Measurements from ENCODE around the gene ELAC1. TPM values are rescaled to one million over a fixed set of nuclear protein-coding genes. Genes with fewer than 3 reads are reported as not detected.
"Not testable (repeated sequence)": the region's sequence is repeated elsewhere in the genome, so short reads cannot be mapped to it uniquely, and the experiment has no call there.

The ELAC1 gene
- total RNA-seq, 4 donors from 2014 or later = 1.6 to 13.7 (median 4.0) TPM

DNA sequence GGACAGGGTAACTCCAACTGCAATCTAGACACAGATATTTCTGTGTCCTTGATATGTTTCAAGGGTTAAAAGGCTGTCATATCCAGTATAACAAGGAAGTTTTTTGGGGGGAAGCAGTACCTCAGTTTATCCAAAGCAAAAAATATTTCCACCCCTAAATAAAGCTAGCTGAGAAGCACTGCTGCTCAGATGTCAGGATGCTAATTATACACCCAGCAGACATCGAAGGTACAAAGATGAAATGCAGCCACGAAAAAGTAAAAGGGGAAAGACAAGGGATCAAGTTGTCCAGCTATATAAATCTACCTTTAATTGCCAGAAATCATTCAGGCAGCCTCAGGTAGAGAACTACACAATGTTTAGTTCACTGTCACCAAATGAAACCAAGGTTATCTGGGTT lies 26.2 kb downstream of the ELAC1 start:
- no peak overlapping the region for H3K4me3 ChIP-seq
- H3K9me3 ChIP-seq = no peaks in the 10 kb centered on the region
- intact Hi-C loops (cut with DNase I; ENCODE audit: low total_unique reads) = loop anchor here (1.0 to 10.0 kb wide), 2 partner anchors 36 to 59 kb away; partner anchors contain the start of gene SMAD4
- H3K27me3 ChIP-seq = no peaks in the 10 kb centered on the region
- H3K27ac ChIP-seq = peak overlapping the region; percentile 53 to 68 (median 64)
- no peak for DNase-seq
- H3K36me3 ChIP-seq = no peaks in the 10 kb centered on the region
- in situ Hi-C loops (cut with MboI; ENCODE audit: low sequenced_read_pairs in 4 of 4) = no loop called here
- H3K4me1 ChIP-seq = peaks cover 11 to 30% of the 10 kb centered on the region in 2 donors
- peak in 1 of 2 donors; percentile 52 for ATAC-seq
- TF ChIP-seq, protein P1, sequence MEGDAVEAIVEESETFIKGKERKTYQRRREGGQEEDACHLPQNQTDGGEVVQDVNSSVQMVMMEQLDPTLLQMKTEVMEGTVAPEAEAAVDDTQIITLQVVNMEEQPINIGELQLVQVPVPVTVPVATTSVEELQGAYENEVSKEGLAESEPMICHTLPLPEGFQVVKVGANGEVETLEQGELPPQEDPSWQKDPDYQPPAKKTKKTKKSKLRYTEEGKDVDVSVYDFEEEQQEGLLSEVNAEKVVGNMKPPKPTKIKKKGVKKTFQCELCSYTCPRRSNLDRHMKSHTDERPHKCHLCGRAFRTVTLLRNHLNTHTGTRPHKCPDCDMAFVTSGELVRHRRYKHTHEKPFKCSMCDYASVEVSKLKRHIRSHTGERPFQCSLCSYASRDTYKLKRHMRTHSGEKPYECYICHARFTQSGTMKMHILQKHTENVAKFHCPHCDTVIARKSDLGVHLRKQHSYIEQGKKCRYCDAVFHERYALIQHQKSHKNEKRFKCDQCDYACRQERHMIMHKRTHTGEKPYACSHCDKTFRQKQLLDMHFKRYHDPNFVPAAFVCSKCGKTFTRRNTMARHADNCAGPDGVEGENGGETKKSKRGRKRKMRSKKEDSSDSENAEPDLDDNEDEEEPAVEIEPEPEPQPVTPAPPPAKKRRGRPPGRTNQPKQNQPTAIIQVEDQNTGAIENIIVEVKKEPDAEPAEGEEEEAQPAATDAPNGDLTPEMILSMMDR (IDR thresholded peaks at IDR 0.05 in 4 of 5, conservative IDR thresholded peaks at IDR 0.05 in 1 of 5) = no peak

- H3K4me1 ChIP-seq; H3K36me3 ChIP-seq; H3K27me3 ChIP-seq; intact Hi-C loops (cut with DNase I; ENCODE audit: low total_unique reads); H3K27ac ChIP-seq; H3K9me3 ChIP-seq; DNase-seq; ATAC-seq; H3K4me3 ChIP-seq; in situ Hi-C loops (cut with MboI; ENCODE audit: low sequenced_read_pairs in 4 of 4): not testable (repeated sequence)
Measured at GRCh38 chr18:51003174-51003573, 35.3 kb downstream of the ELAC1 start.

DNA sequence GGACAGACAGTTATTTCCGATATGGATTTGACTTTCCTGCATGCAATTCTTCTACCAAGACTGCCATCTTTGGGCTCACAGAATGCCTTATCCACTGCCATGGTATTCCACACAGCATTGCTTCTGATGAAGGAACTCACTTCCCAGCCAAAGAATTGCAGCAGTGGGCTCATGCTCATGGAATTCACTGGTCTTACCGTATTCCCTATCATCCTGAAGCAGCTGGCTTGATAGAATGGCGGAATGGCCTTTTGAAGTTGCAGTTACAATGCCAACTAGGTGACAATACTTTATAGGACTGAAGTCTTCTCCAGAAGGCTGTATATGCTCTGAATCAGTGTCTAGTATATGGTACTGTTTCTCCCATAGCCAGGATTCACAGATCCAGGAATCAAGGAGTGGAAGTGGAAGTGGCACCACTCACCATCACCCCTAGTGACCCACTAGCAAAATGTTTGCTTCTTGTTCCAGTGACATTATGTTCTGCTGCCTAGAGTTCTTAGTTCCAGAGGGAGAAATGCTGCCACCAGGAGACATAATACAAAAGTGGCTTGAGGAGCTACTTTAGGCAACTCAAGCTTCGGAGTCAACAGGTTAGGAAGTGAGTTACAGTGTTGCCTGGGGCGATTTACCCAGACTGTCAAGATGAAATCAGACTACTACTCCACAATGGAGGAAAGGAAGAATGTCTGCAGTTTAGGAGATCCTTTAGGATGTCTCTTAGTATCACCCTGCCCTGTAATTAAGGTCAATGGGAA lies 38.4 kb downstream of the ELAC1 start:
- Histone ChIP-seq H3K4me1 (peaks cover 0 to 3% of the 10 kb centered on the region in 2 donors), H3K27ac (peak overlapping the region in 3 of 4 donors; percentile 27 to 50 (median 47)), H3K36me3 (no peaks in the 10 kb centered on the region), H3K9me3 (no peaks in the 10 kb centered on the region), H3K27me3 (no peaks in the 10 kb centered on the region), H3K4me3 (no peak overlapping the region)
- TF ChIP-seq, protein P1 (IDR thresholded peaks at IDR 0.05 in 4 of 5, conservative IDR thresholded peaks at IDR 0.05 in 1 of 5) = peak in 3 of 5 experiments; percentile 10 to 21 (median 17)
- no peak for TF ChIP-seq POLR2A (IDR thresholded peaks at IDR 0.05)
- ATAC-seq (peak; percentile 79 to 86), DNase-seq (no peak)
- in situ Hi-C loops (cut with MboI; ENCODE audit: low sequenced_read_pairs in 4 of 4) = no loop called here
- intact Hi-C loops (cut with DNase I; ENCODE audit: low total_unique reads) = loop anchor here (1.0 kb wide), 1 partner anchor 187 kb away; no protein-coding TSS in a partner anchor

DNA sequence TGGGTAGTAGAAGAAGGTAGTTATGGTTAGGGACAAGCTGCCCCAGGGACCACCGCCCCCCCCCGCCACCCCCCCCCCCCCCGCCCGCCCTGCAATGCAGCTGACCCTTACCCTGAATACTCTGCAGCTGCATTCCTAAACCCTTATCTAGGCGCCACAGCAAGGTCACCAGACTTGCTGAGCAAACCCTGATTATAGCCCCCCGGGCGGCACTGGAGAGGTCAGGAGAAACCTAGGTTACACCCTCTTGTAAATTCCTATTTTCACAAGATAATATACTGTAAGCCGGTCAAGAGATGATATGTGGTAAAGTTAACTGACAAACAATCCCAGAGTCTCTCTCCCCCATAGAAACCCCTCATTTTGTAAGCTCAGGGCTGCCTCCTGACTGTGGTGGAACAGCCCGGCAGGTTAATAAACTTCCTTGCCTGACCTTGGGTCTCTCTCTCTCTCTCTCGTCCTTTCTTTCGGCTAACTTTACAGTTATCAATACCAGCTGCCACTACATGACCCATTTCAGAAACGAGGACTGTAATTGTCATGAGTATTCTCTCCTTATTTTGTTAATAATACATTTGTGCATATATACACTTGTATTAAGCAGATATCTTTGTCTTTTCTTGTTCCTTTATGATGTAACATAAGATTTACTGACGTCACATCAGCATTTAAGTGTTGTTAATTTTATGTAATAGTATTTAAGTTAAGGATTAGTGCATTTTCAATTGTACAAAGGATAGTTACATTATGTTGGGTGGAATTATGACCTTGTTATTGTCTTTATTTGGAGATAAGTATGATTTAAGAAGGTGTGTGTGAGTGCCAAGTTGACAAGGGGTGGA lies 39.3 kb downstream of the ELAC1 start:
- intact Hi-C loops (cut with DNase I; ENCODE audit: low total_unique reads) = loop anchor here (1.0 kb wide), 1 partner anchor 188 kb away; no protein-coding TSS in a partner anchor
- H3K27ac ChIP-seq = peak overlapping the region in 1 of 4 donors; percentile 47
- H3K4me1 ChIP-seq = peaks cover 0 to 3% of the 10 kb centered on the region in 2 donors
- no peaks in the 10 kb centered on the region for H3K9me3 ChIP-seq
- no peak overlapping the region for H3K4me3 ChIP-seq
- in situ Hi-C loops (cut with MboI; ENCODE audit: low sequenced_read_pairs in 4 of 4) = no loop called here
- DNase-seq = no peak
- no peak for ATAC-seq
- TF ChIP-seq, protein P1 (IDR thresholded peaks at IDR 0.05 in 4 of 5, conservative IDR thresholded peaks at IDR 0.05 in 1 of 5) = no peak
- no peak for TF ChIP-seq POLR2A (IDR thresholded peaks at IDR 0.05)
- no peaks in the 10 kb centered on the region for H3K27me3 ChIP-seq
- H3K36me3 ChIP-seq = no peaks in the 10 kb centered on the region

DNA sequence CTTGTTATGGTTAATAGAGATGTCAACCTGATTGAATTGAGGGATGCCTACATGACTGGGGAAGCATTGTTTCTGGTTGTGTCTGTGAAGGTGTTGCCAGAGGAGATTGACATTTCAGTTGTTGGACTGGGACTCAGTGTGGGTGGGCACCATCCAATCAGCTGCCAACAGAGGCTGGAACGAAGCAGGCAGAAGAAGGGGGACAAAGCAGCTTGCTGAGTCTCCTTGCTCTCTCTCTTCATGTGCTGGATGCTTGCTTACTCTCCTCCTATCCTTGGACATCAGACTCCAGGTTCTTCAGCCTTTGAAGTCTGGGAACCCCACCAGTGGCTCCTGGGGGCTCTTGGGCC lies 39.9 kb downstream of the ELAC1 start:
- Histone ChIP-seq H3K4me1 (peaks cover 0 to 3% of the 10 kb centered on the region in 2 donors), H3K27ac (no peak overlapping the region), H3K36me3 (no peaks in the 10 kb centered on the region), H3K9me3 (no peaks in the 10 kb centered on the region), H3K4me3 (no peak overlapping the region), H3K27me3 (no peaks in the 10 kb centered on the region)
- intact Hi-C loops (cut with DNase I; ENCODE audit: low total_unique reads) (no loop called here), in situ Hi-C loops (cut with MboI; ENCODE audit: low sequenced_read_pairs in 4 of 4) (no loop called here)
- ATAC-seq = no peak
- no peak for DNase-seq
- TF ChIP-seq, protein P1 (IDR thresholded peaks at IDR 0.05 in 4 of 5, conservative IDR thresholded peaks at IDR 0.05 in 1 of 5) = no peak
- TF ChIP-seq POLR2A (IDR thresholded peaks at IDR 0.05) = no peak
